HG03571 (cell line): Measurements from ENCODE around the gene OR6X1.

Experiments used
- ATAC-seq: cut with Tn5 transposase; IDR thresholded peaks from one replicate; pipeline ENCODE4 v1.9.1; 2021; ENCODE audit not compliant: unreplicated experiment

OR6X1 gene, protein sequence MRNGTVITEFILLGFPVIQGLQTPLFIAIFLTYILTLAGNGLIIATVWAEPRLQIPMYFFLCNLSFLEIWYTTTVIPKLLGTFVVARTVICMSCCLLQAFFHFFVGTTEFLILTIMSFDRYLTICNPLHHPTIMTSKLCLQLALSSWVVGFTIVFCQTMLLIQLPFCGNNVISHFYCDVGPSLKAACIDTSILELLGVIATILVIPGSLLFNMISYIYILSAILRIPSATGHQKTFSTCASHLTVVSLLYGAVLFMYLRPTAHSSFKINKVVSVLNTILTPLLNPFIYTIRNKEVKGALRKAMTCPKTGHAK

GRCh38 chr11:123754101-123754568 lies at the start of gene OR6X1:
TSS of gene OR6X1 (minus strand) at chr11:123754518. CDS start at chr11:123754518, 0 bp downstream.
- no peak for ATAC-seq

GRCh38 chr11:123801765-123802164 lies 47.4 kb upstream of the OR6X1 start:
- ATAC-seq, result no peak

DNA sequence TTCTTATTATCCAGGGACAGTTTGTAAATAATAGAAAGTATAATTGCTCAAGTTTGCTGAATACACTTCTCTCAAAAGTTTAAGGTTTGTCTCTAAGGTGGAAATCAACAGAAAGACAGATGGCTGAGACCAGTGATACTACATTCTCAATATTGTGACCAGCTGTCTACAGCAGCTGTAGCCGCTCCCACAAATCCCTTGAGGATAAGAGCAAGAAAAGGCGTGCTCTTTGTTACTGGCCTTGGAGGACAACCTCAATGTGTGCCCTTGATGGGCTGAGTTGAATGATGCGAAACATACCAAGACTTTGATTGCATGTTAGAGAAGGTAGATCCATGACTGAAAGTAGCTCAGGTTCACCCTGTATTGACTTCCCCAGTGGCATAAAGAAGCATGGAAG lies 45.7 kb upstream of the OR6X1 start:
- ATAC-seq, result no peak

DNA sequence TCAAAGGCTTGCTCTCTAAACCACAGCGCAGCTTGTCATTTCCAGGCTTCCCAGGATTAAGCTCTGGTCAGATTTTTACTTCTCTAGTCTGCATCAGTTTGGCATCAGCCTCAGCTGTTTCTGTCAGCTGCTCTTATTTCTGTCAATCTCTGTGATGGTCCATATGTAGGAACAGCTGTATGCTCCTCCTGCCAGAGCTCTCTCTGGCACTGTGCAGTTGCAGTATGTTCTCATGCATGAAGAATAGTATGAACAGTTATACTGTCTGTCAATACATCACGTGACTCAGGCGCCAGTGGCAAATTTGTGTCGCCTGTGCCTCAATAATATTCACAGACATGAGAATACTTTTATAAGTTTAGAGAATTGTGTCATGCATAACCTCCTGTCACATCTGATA lies 45.1 kb upstream of the OR6X1 start:
- ATAC-seq, result no peak

DNA sequence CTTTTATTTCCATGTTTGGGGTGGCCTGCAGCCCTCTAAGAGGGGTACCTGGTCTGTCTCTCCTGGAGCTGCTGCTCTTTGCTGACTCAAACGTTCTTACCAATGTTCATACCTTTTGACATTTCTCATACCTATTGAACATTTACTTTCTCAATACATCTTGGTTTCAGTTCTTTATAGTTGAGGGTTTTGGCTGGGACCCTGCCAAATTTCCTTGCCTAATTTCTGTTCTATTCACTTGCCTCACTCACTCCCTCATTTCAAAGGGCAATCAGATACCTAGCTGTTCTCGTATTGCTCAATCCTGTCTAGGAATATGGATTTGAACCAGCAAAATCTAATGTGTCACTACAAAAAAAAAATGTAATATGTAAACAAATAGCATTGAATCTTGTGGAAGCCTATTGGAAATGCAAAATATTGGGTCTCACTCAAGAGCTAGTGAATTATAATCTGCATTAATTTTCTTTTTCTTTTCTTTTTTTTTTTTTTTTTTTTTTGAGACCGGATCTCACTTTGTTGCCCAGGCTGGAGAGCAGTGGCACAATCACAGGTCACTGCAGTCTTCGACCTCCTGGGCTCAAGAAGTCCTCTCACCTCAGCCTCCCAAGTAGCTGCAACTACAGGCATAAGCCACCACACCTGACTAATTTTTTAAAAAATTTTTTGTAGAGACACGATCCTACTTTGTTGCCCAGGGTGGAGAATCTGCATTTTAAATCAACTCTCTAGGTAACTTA lies 44.4 kb upstream of the OR6X1 start:
- ATAC-seq, result no peak

GRCh38 chr11:123798079-123798478 lies 43.8 kb upstream of the OR6X1 start:
- no peak for ATAC-seq

DNA sequence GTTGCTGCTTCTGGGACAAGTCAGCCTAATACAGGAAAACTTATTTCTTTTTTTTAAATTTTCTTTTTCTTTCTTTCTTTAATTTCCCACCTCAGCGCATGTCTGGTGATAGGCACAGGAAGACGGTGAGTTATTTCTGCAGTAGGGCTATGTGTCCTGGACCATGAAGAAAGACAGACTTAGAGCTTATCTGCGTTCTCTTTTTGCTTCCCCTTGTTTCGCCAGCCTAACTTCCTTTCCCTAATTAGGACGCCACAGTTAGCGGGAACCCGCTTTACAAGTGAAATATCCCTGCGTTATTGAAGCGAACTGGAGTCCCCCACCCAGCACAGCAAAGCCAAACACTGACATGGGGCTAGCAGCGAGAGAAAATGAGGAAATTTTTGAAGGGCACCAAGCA lies 43.2 kb upstream of the OR6X1 start:
- no peak for ATAC-seq

DNA sequence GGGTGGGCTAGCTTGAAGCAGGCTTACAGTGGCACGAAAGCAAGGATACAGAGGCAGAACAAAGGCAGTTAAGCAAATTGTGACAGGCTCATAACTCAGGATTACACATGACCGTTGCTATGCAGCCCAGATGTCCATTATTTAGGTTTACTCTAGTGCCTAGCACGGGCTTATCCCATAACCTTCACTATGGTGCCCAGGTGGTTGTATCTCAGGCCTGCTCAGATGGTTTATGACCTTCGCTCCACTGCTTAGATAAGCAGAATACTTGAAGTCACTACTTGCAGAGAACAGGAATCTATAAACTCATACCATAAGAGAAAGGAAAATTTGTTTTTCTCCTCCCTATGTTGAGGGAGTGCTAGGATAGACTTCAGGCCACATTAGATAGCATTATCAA lies 42.8 kb upstream of the OR6X1 start:
- no peak for ATAC-seq

GRCh38 chr11:123796226-123796625 lies 41.9 kb upstream of the OR6X1 start:
- no peak for ATAC-seq

GRCh38 chr11:123783536-123783935 lies 29.2 kb upstream of the OR6X1 start:
- ATAC-seq, result no peak

- no peak for ATAC-seq
Observed at GRCh38 chr11:123778511-123778910, 24.2 kb upstream of the OR6X1 start.

GRCh38 chr11:123775715-123776549 lies 21.6 kb upstream of the OR6X1 start:
- ATAC-seq, result no peak

- ATAC-seq, result no peak
Observed at GRCh38 chr11:123775289-123775688, 21.0 kb upstream of the OR6X1 start.

- no peak for ATAC-seq
Observed at GRCh38 chr11:123773959-123774358, 19.6 kb upstream of the OR6X1 start.

- ATAC-seq, result no peak
Observed at GRCh38 chr11:123773026-123773425, 18.7 kb upstream of the OR6X1 start.

DNA sequence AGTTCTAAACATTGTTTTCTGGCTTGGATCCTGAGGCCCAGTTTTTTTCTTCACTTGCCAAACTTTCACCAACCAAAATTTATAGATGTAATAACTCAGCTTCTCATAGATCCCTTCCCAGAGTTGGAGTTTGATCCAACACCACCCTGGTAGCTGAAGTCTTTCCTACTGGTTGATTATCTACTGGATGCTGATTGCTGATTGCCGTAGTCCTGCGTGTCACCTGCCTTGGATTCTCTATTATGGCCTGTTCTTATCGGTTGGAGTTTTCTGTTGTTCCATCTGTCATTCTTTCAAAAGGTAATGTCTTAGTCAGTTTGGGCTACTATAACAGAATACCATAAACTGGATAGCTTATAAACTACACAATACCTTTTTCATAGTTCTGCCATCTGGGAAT lies 17.3 kb upstream of the OR6X1 start:
- no peak for ATAC-seq

DNA sequence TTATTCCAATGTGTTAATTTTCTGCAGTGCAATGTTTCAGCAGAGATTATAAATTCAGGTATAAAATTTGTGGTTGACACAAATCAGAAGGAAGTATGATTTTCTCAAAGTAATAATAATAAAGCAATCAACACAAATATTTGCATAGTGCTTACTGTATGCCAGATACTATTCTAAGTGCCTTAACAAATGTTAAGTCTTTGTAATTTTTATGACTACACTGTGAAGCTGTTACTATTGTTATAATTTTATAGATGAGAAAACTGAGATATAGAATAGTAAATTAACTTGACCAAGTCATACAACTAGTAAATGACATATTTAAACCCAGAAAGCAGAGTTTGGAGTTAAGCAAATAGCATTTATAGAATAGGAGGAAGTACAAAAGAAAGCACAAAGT lies 16.4 kb upstream of the OR6X1 start:
- ATAC-seq, result no peak

- no peak for ATAC-seq
Observed at GRCh38 chr11:123765601-123766000, 11.3 kb upstream of the OR6X1 start.

GRCh38 chr11:123762422-123762821 lies 8.1 kb upstream of the OR6X1 start:
- no peak for ATAC-seq

DNA sequence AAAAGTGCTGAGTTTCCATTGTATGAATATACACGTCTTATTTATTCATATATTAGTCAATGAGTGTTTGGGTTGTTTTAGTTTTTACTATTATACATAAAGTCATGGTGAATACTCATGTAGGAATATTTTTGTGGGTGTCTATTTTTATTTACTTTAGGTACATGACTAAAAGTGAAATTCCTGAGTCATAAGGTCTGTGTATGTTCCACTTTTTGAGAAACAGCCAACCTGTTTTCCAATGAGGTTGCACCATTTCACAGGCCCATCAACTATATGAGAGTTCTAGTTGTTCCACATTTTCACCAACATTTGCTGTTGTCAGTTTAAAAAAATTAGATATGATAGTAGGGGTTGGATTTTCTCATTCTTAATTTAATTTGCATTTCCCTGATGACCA lies 6.6 kb upstream of the OR6X1 start:
- peak; percentile 63 for ATAC-seq

DNA sequence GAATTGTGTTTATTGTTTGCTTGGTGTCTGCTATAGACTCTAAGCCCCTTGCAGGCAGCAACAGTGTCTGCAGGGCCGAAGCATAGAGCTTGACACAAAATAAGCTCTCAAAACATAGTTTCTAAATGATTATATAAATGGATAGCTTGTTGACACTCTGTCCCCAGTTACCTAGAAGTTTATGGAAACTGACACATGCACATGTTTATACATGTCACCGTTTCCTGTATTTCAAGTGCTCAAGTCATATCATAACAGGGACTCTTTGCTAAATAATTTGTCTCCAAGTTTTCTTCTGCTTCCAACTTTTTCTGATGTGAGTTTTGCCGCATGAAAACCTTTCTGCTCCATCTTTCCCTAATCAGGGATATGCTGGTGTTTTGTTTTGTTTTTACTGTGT lies 3.7 kb upstream of the OR6X1 start:
- no peak for ATAC-seq

GRCh38 chr11:123755813-123756212 lies 1.5 kb upstream of the OR6X1 start:
- no peak for ATAC-seq
